ENCODE data around the gene SOX11. TPM values are rescaled to one million over a fixed set of nuclear protein-coding genes. Genes with fewer than 3 reads are reported as not detected.

SOX11 gene
- total and polyA plus RNA-seq, 9 donors: 0.01 to 0.03 TPM; not detected in 7

- TF ChIP-seq CTCF (IDR thresholded peaks at IDR 0.05) (no peak), EP300 (IDR thresholded peaks at IDR 0.05) (no peak), POLR2A (IDR thresholded peaks at IDR 0.05) (no peak)
- 70 to 85% (median 79%) methylated on average over 2 of the region's 2 CpGs for WGBS, 3 donors
- Histone ChIP-seq H3K9me3 (no peaks in the 10 kb centered on the region), H3K36me3 (no peaks in the 10 kb centered on the region), H3K4me3 (no peak overlapping the region), H3K4me1 (ENCODE audit: insufficient read depth) (no peaks in the 10 kb centered on the region), H3K27ac (no peak overlapping the region), H3K27me3 (no peaks in the 10 kb centered on the region)
- DNase-seq: no peak
- intact Hi-C loops (cut with DNase I): no loop called here
Observed at GRCh38 chr2:5677133-5677532, 15.1 kb upstream of the SOX11 start.

GRCh38 chr2:5683471-5683870 is 8.7 kb upstream of the SOX11 start:
- intact Hi-C loops (cut with DNase I): no loop called here
- 75 to 83% (median 80%) methylated on average over 6 of the region's 6 CpGs for WGBS, 3 donors
- no peak for DNase-seq

DNA sequence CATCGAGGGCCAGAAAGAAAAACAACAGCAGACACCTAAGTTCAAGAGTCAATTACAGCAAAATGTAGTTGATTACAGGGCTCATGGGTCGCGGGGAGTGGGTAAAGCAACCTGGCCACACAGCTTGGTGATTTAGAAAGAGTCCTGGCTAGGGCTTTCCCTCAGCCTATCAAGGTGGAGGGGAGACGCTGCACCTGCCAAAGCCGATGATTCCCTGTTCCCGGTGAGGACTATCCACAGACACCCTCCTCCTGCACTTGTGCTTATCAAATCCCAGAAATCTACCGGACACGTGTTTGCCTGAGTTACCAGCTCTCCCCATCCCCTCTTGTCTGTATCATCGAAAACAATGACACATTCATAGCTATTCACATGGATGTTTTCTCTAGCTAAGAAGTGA is 7.0 kb upstream of the SOX11 start:
- intact Hi-C loops (cut with DNase I): no loop called here
- Histone ChIP-seq H3K36me3 (no peaks in the 10 kb centered on the region), H3K4me1 (ENCODE audit: insufficient read depth) (no peaks in the 10 kb centered on the region), H3K9me3 (no peaks in the 10 kb centered on the region), H3K27ac (no peak overlapping the region), H3K27me3 (no peaks in the 10 kb centered on the region), H3K4me3 (no peak overlapping the region)
- no peak for DNase-seq
- TF ChIP-seq CTCF (IDR thresholded peaks at IDR 0.05): no peak
- TF ChIP-seq POLR2A (IDR thresholded peaks at IDR 0.05): no peak
- 42 to 52% (median 43%) methylated on average over 9 of the region's 9 CpGs for WGBS, 3 donors

More at GRCh38 chr2:5683471-5683870, 8.7 kb upstream of the SOX11 start:
- no peaks in the 10 kb centered on the region for H3K4me1 ChIP-seq (ENCODE audit: insufficient read depth)
- no peak overlapping the region for H3K4me3 ChIP-seq
- H3K27ac ChIP-seq: no peak overlapping the region
- H3K36me3 ChIP-seq: no peaks in the 10 kb centered on the region
- no peaks in the 10 kb centered on the region for H3K9me3 ChIP-seq
- TF ChIP-seq EP300 (IDR thresholded peaks at IDR 0.05) (no peak), CTCF (IDR thresholded peaks at IDR 0.05) (no peak), POLR2A (IDR thresholded peaks at IDR 0.05) (no peak)
- H3K27me3 ChIP-seq: no peaks in the 10 kb centered on the region

- intact Hi-C loops (cut with DNase I): no loop called here
- TF ChIP-seq POLR2A (IDR thresholded peaks at IDR 0.05) (no peak), EP300 (IDR thresholded peaks at IDR 0.05) (no peak), CTCF (IDR thresholded peaks at IDR 0.05) (no peak)
- Histone ChIP-seq H3K36me3 (no peaks in the 10 kb centered on the region), H3K9me3 (no peaks in the 10 kb centered on the region), H3K4me3 (no peak overlapping the region), H3K4me1 (ENCODE audit: insufficient read depth) (peaks cover 1% of the 10 kb centered on the region), H3K27me3 (no peaks in the 10 kb centered on the region), H3K27ac (no peak overlapping the region)
- 40 to 57% (median 48%) methylated on average over 1 of the region's 1 CpG for WGBS, 3 donors
- no peak for DNase-seq
Observed at GRCh38 chr2:5686068-5686467, 6.1 kb upstream of the SOX11 start.

DNA sequence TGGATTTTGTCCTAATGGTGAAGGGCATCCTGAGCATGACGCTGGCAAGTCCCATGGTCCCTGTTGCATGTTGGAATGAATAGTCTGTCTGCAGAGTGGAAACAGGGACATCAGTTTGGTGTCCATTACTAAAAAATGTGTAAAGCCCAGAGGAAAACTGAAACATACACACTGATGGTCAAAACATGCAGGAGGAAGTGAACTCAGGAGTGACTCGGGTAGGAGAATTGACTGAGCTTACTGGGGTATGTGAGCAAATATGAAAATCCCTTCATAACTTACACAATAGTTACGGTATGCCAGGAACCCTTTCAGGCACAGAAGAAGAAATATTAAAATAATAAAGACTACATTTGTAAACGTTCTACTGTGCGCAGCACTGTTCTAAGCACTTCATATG is 5.6 kb upstream of the SOX11 start:
- no peak overlapping the region for H3K27ac ChIP-seq
- no peaks in the 10 kb centered on the region for H3K27me3 ChIP-seq
- H3K36me3 ChIP-seq: no peaks in the 10 kb centered on the region
- no peaks in the 10 kb centered on the region for H3K9me3 ChIP-seq
- no peak for DNase-seq
- peaks cover 2% of the 10 kb centered on the region for H3K4me1 ChIP-seq (ENCODE audit: insufficient read depth)
- H3K4me3 ChIP-seq: no peak overlapping the region
- no peak for TF ChIP-seq CTCF (IDR thresholded peaks at IDR 0.05)
- no peak for TF ChIP-seq EP300 (IDR thresholded peaks at IDR 0.05)
- TF ChIP-seq POLR2A (IDR thresholded peaks at IDR 0.05): no peak
- intact Hi-C loops (cut with DNase I): no loop called here
- WGBS, 3 donors: 73 to 84% (median 82%) methylated on average over 5 of the region's 5 CpGs

All from ovary (tissue), 9 donors.